Nephron progenitor cell (in vitro differentiated cells): ENCODE results near the gene PLXNA3.

ENCODE experiments used
- DNase-seq: peaks from one replicate; pipeline ENCODE4 v3.0.0; 2021
- H3K27ac Mint-ChIP-seq: 2 replicates; pipeline ENCODE4 v1.8.0; 2021; ENCODE audit warnings: mild to moderate bottlenecking, moderate library complexity, mixed read lengths
- H3K27me3 Mint-ChIP-seq: 2 replicates; pipeline ENCODE4 v1.8.0; 2021; ENCODE audit warnings: mild to moderate bottlenecking, low read depth, mixed read lengths; ENCODE audit not compliant: poor library complexity
- H3K36me3 Mint-ChIP-seq: 2 replicates; pipeline ENCODE4 v1.8.0; 2021; ENCODE audit warnings: low read depth, mixed read lengths
- H3K4me1 Mint-ChIP-seq: 2 replicates; pipeline ENCODE4 v1.8.0; 2021; ENCODE audit warnings: mixed read lengths
- H3K4me3 Mint-ChIP-seq: 2 replicates; pipeline ENCODE4 v1.8.0; 2021; ENCODE audit warnings: mild to moderate bottlenecking, moderate library complexity, mixed read lengths
- H3K9me3 Mint-ChIP-seq: 2 replicates; pipeline ENCODE4 v1.8.0; 2021; ENCODE audit warnings: mild to moderate bottlenecking, moderate library complexity, mixed read lengths
- CTCF ChIP-seq: fragments of 200-600 bp; sonication (generic); IDR thresholded peaks from 2 replicates; pipeline ENCODE4 v1.5.0; 2021; ENCODE audit warnings: antibody characterized with exemption

PLXNA3 gene

GRCh38 chrX:154413142-154413541 is 44.9 kb upstream of the PLXNA3 start:
- peaks cover 53% of the 10 kb centered on the region for H3K9me3 Mint-ChIP-seq
- TF ChIP-seq CTCF: no peak
- no peak overlapping the region for H3K27ac Mint-ChIP-seq
- peaks cover 20% of the 10 kb centered on the region for H3K4me1 Mint-ChIP-seq
- H3K4me3 Mint-ChIP-seq: no peak overlapping the region
- H3K27me3 Mint-ChIP-seq: peaks cover 3% of the 10 kb centered on the region
- peaks cover 15% of the 10 kb centered on the region for H3K36me3 Mint-ChIP-seq
- DNase-seq: no peak

- Mint-ChIP-seq H3K27me3 (no peaks in the 10 kb centered on the region), H3K27ac (no peak overlapping the region), H3K4me1 (no peaks in the 10 kb centered on the region), H3K9me3 (peaks cover 54% of the 10 kb centered on the region), H3K36me3 (peaks cover 15% of the 10 kb centered on the region), H3K4me3 (no peak overlapping the region)
- TF ChIP-seq CTCF: no peak
- DNase-seq: no peak
Measured at GRCh38 chrX:154417157-154417556, 40.9 kb upstream of the PLXNA3 start.

GRCh38 chrX:154419189-154419588 is 38.9 kb upstream of the PLXNA3 start:
- H3K27me3 Mint-ChIP-seq: no peaks in the 10 kb centered on the region
- H3K27ac Mint-ChIP-seq: peak overlapping the region; percentile 75
- TF ChIP-seq CTCF: no peak
- DNase-seq: no peak
- H3K4me1 Mint-ChIP-seq: no peaks in the 10 kb centered on the region
- peaks cover 12% of the 10 kb centered on the region for H3K36me3 Mint-ChIP-seq
- H3K9me3 Mint-ChIP-seq: peaks cover 45% of the 10 kb centered on the region
- no peak overlapping the region for H3K4me3 Mint-ChIP-seq

GRCh38 chrX:154419688-154420401 is 38.2 kb upstream of the PLXNA3 start:
- peaks cover 50% of the 10 kb centered on the region for H3K9me3 Mint-ChIP-seq
- no peak overlapping the region for H3K4me3 Mint-ChIP-seq
- peaks cover 12% of the 10 kb centered on the region for H3K36me3 Mint-ChIP-seq
- no peaks in the 10 kb centered on the region for H3K27me3 Mint-ChIP-seq
- H3K4me1 Mint-ChIP-seq: no peaks in the 10 kb centered on the region
- no peak overlapping the region for H3K27ac Mint-ChIP-seq
- TF ChIP-seq CTCF: no peak
- no peak for DNase-seq

- H3K9me3 Mint-ChIP-seq: peaks cover 49% of the 10 kb centered on the region
- H3K36me3 Mint-ChIP-seq: peaks cover 8% of the 10 kb centered on the region
- no peak overlapping the region for H3K27ac Mint-ChIP-seq
- H3K4me3 Mint-ChIP-seq: no peak overlapping the region
- H3K4me1 Mint-ChIP-seq: no peaks in the 10 kb centered on the region
- DNase-seq: no peak
- H3K27me3 Mint-ChIP-seq: no peaks in the 10 kb centered on the region
- no peak for TF ChIP-seq CTCF
Measured at GRCh38 chrX:154420402-154420756, 37.7 kb upstream of the PLXNA3 start.
